GM12878 (cell line): ENCODE data around the gene CFLAR. TPM values are rescaled to one million over a fixed set of nuclear protein-coding genes. Genes with fewer than 3 reads are reported as not detected.

Experiments
- ATAC-seq: fragments of 200-7000 bp; cut with Tn5 transposase; 3 replicates; pipeline ENCODE4 v1.9.1; 2020; ENCODE audit warnings: mild to moderate bottlenecking, moderate library complexity
- BruUV-seq: library from RNA; stranded (reverse); fragments of 400-500 nt; replicated peaks from 2 replicates; lab custom pipeline; 2021; lab: Mats Ljungman, UMichigan
- CTCF ChIA-PET: fragments of 300-600 bp; sonication (Branson Sonifier 250); formaldehyde crosslinking; extraction: SDS; loops from one replicate; lab custom pipeline; 2021; ENCODE audit warnings: inconsistent platforms; lab: Yijun Ruan, JAX
- POLR2A ChIA-PET: fragments of 350-600 bp; formaldehyde crosslinking; extraction: SDS; loops from one replicate; lab custom pipeline; 2021; ENCODE audit warnings: inconsistent platforms; lab: Charles Lee
- RAD21 ChIA-PET: fragments of 300-600 bp; sonication (Branson Sonifier 250); formaldehyde crosslinking; loops from one replicate; lab custom pipeline; 2023; ENCODE audit warnings: antibody characterized with exemption; ENCODE audit not compliant: unreplicated experiment; lab: Charles Lee
- SMC1A ChIA-PET: fragments of 300-600 bp; sonication (Branson Sonifier 250); formaldehyde crosslinking; loops from one replicate; lab custom pipeline; 2023; ENCODE audit not compliant: unreplicated experiment, uncharacterized antibody; lab: Charles Lee
- DNase-seq: peaks from one replicate; pipeline ENCODE4 v3.0.0-alpha.2; 2011; ENCODE audit warnings: low read depth, low spot score
- FAIRE-seq: peaks from 3 replicates; lab custom pipeline; 2011; peaks lifted over from hg19 to GRCh38; lab: Jason Lieb, UNC
- H2AFZ ChIP-seq: 2 replicates; pipeline ENCODE4 v1.6.0; 2011; ENCODE audit warnings: low read depth, low read length, control low read depth; ENCODE audit not compliant: control insufficient read depth
- H3K27ac ChIP-seq: 2 replicates; pipeline ENCODE4 v1.5.1; 2011; ENCODE audit warnings: control low read depth; ENCODE audit not compliant: control insufficient read depth, insufficient read depth
- H3K27me3 ChIP-seq, 2 experiments: replicated peaks in 1 of 2; 2 replicates each; pipeline versions ENCODE4 v1.6.0 to v1.6.1; 2011; ENCODE audit warnings: low read length in 1 of 2; ENCODE audit not compliant: control insufficient read depth in 2 of 2, insufficient read depth in 2 of 2
- H3K36me3 ChIP-seq, 2 experiments: 2 replicates each; pipeline ENCODE4 v1.5.1; 2011; ENCODE audit warnings: low read length in 1 of 2; ENCODE audit not compliant: control insufficient read depth in 2 of 2, insufficient read depth in 2 of 2
- H3K4me1 ChIP-seq: 2 replicates; pipeline ENCODE4 v1.6.1; 2011; ENCODE audit warnings: mild to moderate bottlenecking, low read length, moderate library complexity, mixed read lengths; ENCODE audit not compliant: control insufficient read depth, insufficient read depth
- H3K4me2 ChIP-seq: 2 replicates; pipeline ENCODE4 v1.6.0; 2011; ENCODE audit warnings: control low read depth; ENCODE audit not compliant: control insufficient read depth, insufficient read depth
- H3K4me3 ChIP-seq: fragments of 200-600 bp; sonication (generic); 2 replicates; pipeline ENCODE4 v1.5.1; 2016
- H3K79me2 ChIP-seq: 2 replicates; pipeline ENCODE4 v1.6.0; 2011; ENCODE audit warnings: low read length; ENCODE audit not compliant: control insufficient read depth, insufficient read depth
- H3K9ac ChIP-seq: 2 replicates; pipeline ENCODE4 v1.8.0; 2011; ENCODE audit warnings: low read length, control low read depth, mixed read lengths; ENCODE audit not compliant: control insufficient read depth, insufficient read depth
- H3K9me3 ChIP-seq: replicated peaks from 3 replicates; pipeline ENCODE4 v1.5.1; 2011; ENCODE audit warnings: mild to moderate bottlenecking, low read length; ENCODE audit not compliant: control insufficient read depth, insufficient read depth
- H4K20me1 ChIP-seq: 2 replicates; pipeline ENCODE4 v1.6.0; 2011; ENCODE audit not compliant: control insufficient read depth, insufficient read depth
- BHLHE40 ChIP-seq, 2 experiments: fragments of 450-650 bp in 1 of 2; IDR thresholded peaks; 2 replicates each; pipeline ENCODE4 v1.6.1; 2011 to 2017; ENCODE audit warnings: low read depth in 2 of 2, borderline replicate concordance in 1 of 2, improper control_type of control experiment in 1 of 2, low read length in 1 of 2, mild to moderate bottlenecking in 1 of 2
- CHD1 ChIP-seq: IDR thresholded peaks from 2 replicates; pipeline ENCODE4 v1.6.1; 2012; ENCODE audit warnings: low read depth, low read length, improper control_type of control experiment
- EP300 ChIP-seq, 2 experiments: fragments of 150-350 bp in 1 of 2; IDR thresholded peaks; 2 replicates each; pipeline ENCODE4 v1.6.1; 2011 to 2012; ENCODE audit warnings: low read depth in 2 of 2, low read length in 2 of 2, borderline replicate concordance in 1 of 2, improper control_type of control experiment in 1 of 2, inconsistent platforms in 1 of 2; ENCODE audit not compliant: control insufficient read depth in 1 of 2
- IKZF1 ChIP-seq: fragments of 450-650 bp; conservative IDR thresholded peaks from 2 replicates; pipeline ENCODE4 v1.6.1; 2017; ENCODE audit warnings: antibody characterized with exemption, mild to moderate bottlenecking
- IRF5 ChIP-seq: fragments of 450-650 bp; IDR thresholded peaks from 2 replicates; pipeline ENCODE4 v1.6.1; 2017; ENCODE audit warnings: borderline replicate concordance
- LARP7 ChIP-seq: fragments of 450-650 bp; IDR thresholded peaks from 2 replicates; pipeline ENCODE4 v1.6.1; 2017; ENCODE audit warnings: mild to moderate bottlenecking
- MTA2 ChIP-seq: fragments of 450-650 bp; IDR thresholded peaks from 2 replicates; pipeline ENCODE4 v1.6.1; 2016; ENCODE audit warnings: low read depth, mild to moderate bottlenecking, moderate library complexity
- PKNOX1 ChIP-seq: fragments of 450-650 bp; IDR thresholded peaks from 2 replicates; pipeline ENCODE4 v1.6.1; 2016; ENCODE audit warnings: mild to moderate bottlenecking
- RAD51 ChIP-seq: fragments of 450-650 bp; IDR thresholded peaks from 2 replicates; pipeline ENCODE4 v1.6.1; 2016; ENCODE audit warnings: moderate library complexity, mild to moderate bottlenecking, inconsistent platforms
- SP1 ChIP-seq: IDR thresholded peaks from one replicate; pipeline ENCODE4 v1.6.1; 2011; ENCODE audit warnings: low read depth, low read length
- TBL1XR1 ChIP-seq: IDR thresholded peaks from 2 replicates; pipeline ENCODE4 v1.6.1; 2012; ENCODE audit warnings: low read depth, low read length, improper control_type of control experiment
- ZBTB40 ChIP-seq: fragments of 450-650 bp; IDR thresholded peaks from 2 replicates; pipeline ENCODE4 v1.6.1; 2016; ENCODE audit warnings: mild to moderate bottlenecking, moderate library complexity, borderline replicate concordance
- ZNF384 ChIP-seq: IDR thresholded peaks from 2 replicates; pipeline ENCODE4 v1.6.1; 2012; ENCODE audit warnings: low read depth, mild to moderate bottlenecking, low read length, improper control_type of control experiment, borderline replicate concordance
- WGBS: methylation state at CpG from one replicate; pipeline ENCODE4 v1.1.6; 2016; ENCODE audit warnings: low lambda C conversion rate; ENCODE audit not compliant: insufficient replicate concordance, insufficient coverage; ENCODE audit errors: missing lambda C conversion rate; 5-methylcytosine and 5-hydroxymethylcytosine counted together
- in situ Hi-C: fragments of 300-500 bp; cut with MboI; formaldehyde crosslinking; loops from 9 replicates; pipeline ENCODE4 v1.14.3; 2018; ENCODE audit warnings: mixed read lengths
- intact Hi-C: fragments of 100-400 bp; cut with micrococcal nuclease; formaldehyde crosslinking; loops from one replicate; pipeline ENCODE4 v1.14.2; 2022; ENCODE audit not compliant: unreplicated experiment
- polyA plus RNA-seq, 11 experiments: library from polyadenylated mRNA; depleted of rRNA in 4 of 11; unstranded in 6 of 11; stranded (reverse) in 5 of 11; fragments of >200 nt; fragmentation: Nextera tagmentation in 4 of 11; fragmentation: Illumina TruSeq in 1 of 11; extraction: Ambion mirVana in 4 of 11; extraction: Trizol in 1 of 11; gene quantifications; 1 replicate in 1 of 11; 2 replicates in 10 of 11; pipeline versions ENCODE4 v1.2.1 to v1.2.3, GENCODE V29; 2011 to 2016; ENCODE audit warnings: inconsistent platforms in 2 of 11, missing spikeins in 2 of 11, low read depth in 1 of 11
- total RNA-seq, 4 experiments: library from RNA; depleted of rRNA in 3 of 4; stranded (reverse); fragments of >200 nt in 3 of 4; fragmentation: Illumina TruSeq in 1 of 4; extraction: Trizol in 1 of 4; gene quantifications; 2 replicates each; pipeline versions ENCODE4 v1.2.1 to v1.2.3, GENCODE V29; 2013 to 2021

Gene CFLAR
- total and polyA plus RNA-seq, 10 of the 15 experiments (the other 5 are each of a cell fraction or from before 2014, with no cell fraction given) = 80.6 to 181 (median 101) TPM

GRCh38 chr2:201118961-201119854 lies 3.2 kb downstream of the CFLAR start:
- CTCF ChIA-PET = interaction anchor here (1.1 to 5.0 kb wide), 12 partner anchors 8 to 113 kb away, joined by 4 to 53 read pairs (median 16); partner anchors contain the start of gene CASP10
- H3K9ac ChIP-seq = peak overlapping the region; percentile 99
- ATAC-seq (peak; percentile 7), FAIRE-seq (no peak), DNase-seq (no peak)
- H3K4me2 ChIP-seq = peak overlapping the region; percentile 98
- SMC1A ChIA-PET = interaction anchor here (0.7 to 9.4 kb wide), 13 partner anchors 12 to 156 kb away, joined by 3 to 143 read pairs (median 5); partner anchors contain the start of genes NDUFB3 and ORC2
- no TSS peak for BruUV-seq
- no peaks in the 10 kb centered on the region for H4K20me1 ChIP-seq
- peak overlapping the region; percentile 99 for H3K27ac ChIP-seq
- H3K36me3 ChIP-seq = peaks cover 0 to 2% of the 10 kb centered on the region in 2 experiments; a peak in 1 of 4 replicates
- peak overlapping the region; percentile 82 for H3K4me3 ChIP-seq
- RAD21 ChIA-PET = interaction anchor here (1.3 to 7.7 kb wide), 11 partner anchors 32 to 229 kb away, joined by 4 to 71 read pairs (median 6); partner anchors contain the start of genes CASP10 and NIF3L1
- WGBS = 2% methylated on average over 12 of the region's 12 CpGs
- intact Hi-C loops = loop anchor here (1.0 to 5.0 kb wide), 6 partner anchors 10 to 306 kb away; partner anchors contain the start of gene ORC2
- peaks cover 16% of the 10 kb centered on the region for H3K4me1 ChIP-seq
- no peaks in the 10 kb centered on the region for H3K9me3 ChIP-seq
- in situ Hi-C loops = no loop called here
- 0 out of 2 replicates have a peak overlapping the region, but pooled peaks have one; percentile 13 for H2AFZ ChIP-seq
- peaks cover 93% of the 10 kb centered on the region for H3K79me2 ChIP-seq
- no peaks in the 10 kb centered on the region for H3K27me3 ChIP-seq
- POLR2A ChIA-PET = interaction anchor here (1.4 to 7.0 kb wide), 7 partner anchors 11 to 156 kb away, joined by 3 to 127 read pairs (median 9); partner anchors contain the start of genes CASP10, HYCC2, NDUFB3 and ORC2
- TF ChIP-seq CHD1 (peak; percentile 80; the same call in 1 of the 2 replicates), BHLHE40 (IDR thresholded peaks at IDR 0.05; ENCODE audit: borderline replicate concordance in 1 of 2, low read depth in 2 of 2, low read length in 1 of 2) (peak in 1 of 2 experiments; percentile 20; a peak in 1 of 4 replicates), IRF5 (no peak), ZNF384 (0 out of 2 replicates have a peak, but pooled peaks have one; percentile 22), LARP7 (no peak), MTA2 (no peak), TBL1XR1 (no peak), EP300 (IDR thresholded peaks at IDR 0.05; ENCODE audit: borderline replicate concordance in 1 of 2, control insufficient read depth in 1 of 2, low read depth in 2 of 2, low read length in 2 of 2) (0 out of 4 replicates have a peak, but pooled peaks of 1 of the 2 experiments have one; percentile 19), SP1 (peak; percentile 40), RAD51 (0 out of 2 replicates have a peak, but pooled peaks have one; percentile 15), ZBTB40 (0 out of 2 replicates have a peak, but pooled peaks have one; percentile 17), PKNOX1 (0 out of 2 replicates have a peak, but pooled peaks have one; percentile 9), IKZF1 (no peak)
